Measurements from ENCODE around the gene CTBP2.

DNA sequence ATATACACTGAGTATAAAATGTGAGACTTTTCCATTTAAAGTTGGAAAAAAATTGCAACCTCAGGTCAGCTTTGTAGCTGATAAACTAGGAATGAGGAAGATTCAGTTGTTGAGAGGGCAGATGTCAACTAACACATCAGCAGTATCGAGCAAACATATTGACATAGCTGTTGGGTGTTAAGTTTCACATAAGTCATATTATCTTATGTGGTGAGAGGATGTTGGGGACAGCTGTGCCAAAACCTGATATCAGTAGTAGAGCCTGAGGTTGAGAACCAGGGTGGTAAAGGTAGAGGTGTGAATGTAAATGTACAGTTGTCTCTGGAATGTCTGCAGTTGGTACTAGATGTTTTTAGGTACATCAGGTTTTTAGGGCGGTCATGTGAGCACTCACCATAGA, 213.4 kb downstream of the CTBP2 start:
- TF ChIP-seq, protein P1, sequence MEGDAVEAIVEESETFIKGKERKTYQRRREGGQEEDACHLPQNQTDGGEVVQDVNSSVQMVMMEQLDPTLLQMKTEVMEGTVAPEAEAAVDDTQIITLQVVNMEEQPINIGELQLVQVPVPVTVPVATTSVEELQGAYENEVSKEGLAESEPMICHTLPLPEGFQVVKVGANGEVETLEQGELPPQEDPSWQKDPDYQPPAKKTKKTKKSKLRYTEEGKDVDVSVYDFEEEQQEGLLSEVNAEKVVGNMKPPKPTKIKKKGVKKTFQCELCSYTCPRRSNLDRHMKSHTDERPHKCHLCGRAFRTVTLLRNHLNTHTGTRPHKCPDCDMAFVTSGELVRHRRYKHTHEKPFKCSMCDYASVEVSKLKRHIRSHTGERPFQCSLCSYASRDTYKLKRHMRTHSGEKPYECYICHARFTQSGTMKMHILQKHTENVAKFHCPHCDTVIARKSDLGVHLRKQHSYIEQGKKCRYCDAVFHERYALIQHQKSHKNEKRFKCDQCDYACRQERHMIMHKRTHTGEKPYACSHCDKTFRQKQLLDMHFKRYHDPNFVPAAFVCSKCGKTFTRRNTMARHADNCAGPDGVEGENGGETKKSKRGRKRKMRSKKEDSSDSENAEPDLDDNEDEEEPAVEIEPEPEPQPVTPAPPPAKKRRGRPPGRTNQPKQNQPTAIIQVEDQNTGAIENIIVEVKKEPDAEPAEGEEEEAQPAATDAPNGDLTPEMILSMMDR (IDR thresholded peaks at IDR 0.05) = no peak
- TF ChIP-seq POLR2A (IDR thresholded peaks at IDR 0.05) = no peak
- TF ChIP-seq POLR2AphosphoS5 (IDR thresholded peaks at IDR 0.05) = no peak
- TF ChIP-seq EP300 (IDR thresholded peaks at IDR 0.05) = no peak

All from stomach (tissue), 4 donors.